Nephron (organoid): Measurements from ENCODE around the gene GFOD1.

ENCODE experiments used
- H3K27ac Mint-ChIP-seq, 3 experiments: 2 replicates each; pipeline ENCODE4 v1.8.0; 2020; ENCODE audit warnings: mixed read lengths in 3 of 3, mild to moderate bottlenecking in 2 of 3, moderate library complexity in 1 of 3
- H3K27me3 Mint-ChIP-seq: 2 replicates; pipeline ENCODE4 v1.8.0; 2021; ENCODE audit warnings: low read depth, mild to moderate bottlenecking, moderate library complexity, mixed read lengths
- H3K36me3 Mint-ChIP-seq: 2 replicates; pipeline ENCODE4 v1.8.0; 2020; ENCODE audit warnings: low read depth, mixed read lengths
- H3K4me1 Mint-ChIP-seq: 2 replicates; pipeline ENCODE4 v1.8.0; 2020; ENCODE audit warnings: mixed read lengths
- H3K4me3 Mint-ChIP-seq, 3 experiments: 2 replicates each; pipeline ENCODE4 v1.8.0; 2020; ENCODE audit warnings: mild to moderate bottlenecking in 3 of 3, mixed read lengths in 3 of 3, moderate library complexity in 2 of 3
- H3K9me3 Mint-ChIP-seq: 2 replicates; pipeline ENCODE4 v1.8.0; 2020; ENCODE audit warnings: mixed read lengths
- CTCF ChIP-seq, 3 experiments: fragments of 200-600 bp; sonication (generic); IDR thresholded peaks; one replicate each; pipeline ENCODE4 v1.5.0; 2021; ENCODE audit warnings: antibody characterized with exemption in 3 of 3; ENCODE audit not compliant: unreplicated experiment in 3 of 3

GFOD1 gene

GRCh38 chr6:13319891-13320564 is 167.4 kb downstream of the GFOD1 start:
- Mint-ChIP-seq H3K27ac (no peak overlapping the region), H3K27me3 (no peaks in the 10 kb centered on the region), H3K9me3 (no peaks in the 10 kb centered on the region), H3K36me3 (peaks cover 86% of the 10 kb centered on the region), H3K4me1 (peaks cover 5% of the 10 kb centered on the region), H3K4me3 (no peak overlapping the region)
- no peak for TF ChIP-seq CTCF (IDR thresholded peaks at IDR 0.05; ENCODE audit: unreplicated experiment in 3 of 3)

- H3K4me3 Mint-ChIP-seq, result no peak overlapping the region
- no peaks in the 10 kb centered on the region for H3K27me3 Mint-ChIP-seq
- H3K4me1 Mint-ChIP-seq, result peaks cover 5% of the 10 kb centered on the region
- H3K9me3 Mint-ChIP-seq, result no peaks in the 10 kb centered on the region
- peaks cover 86% of the 10 kb centered on the region for H3K36me3 Mint-ChIP-seq
- peak overlapping the region; percentile 23 to 72 (median 63) for H3K27ac Mint-ChIP-seq
- TF ChIP-seq CTCF (IDR thresholded peaks at IDR 0.05; ENCODE audit: unreplicated experiment in 3 of 3), result no peak
Observed at GRCh38 chr6:13318821-13319220, 168.6 kb downstream of the GFOD1 start.

- no peak for TF ChIP-seq CTCF (IDR thresholded peaks at IDR 0.05; ENCODE audit: unreplicated experiment in 3 of 3)
- Mint-ChIP-seq H3K9me3 (no peaks in the 10 kb centered on the region), H3K36me3 (peaks cover 89% of the 10 kb centered on the region), H3K27ac (peak overlapping the region in 1 of 3 experiments; percentile 62), H3K27me3 (no peaks in the 10 kb centered on the region), H3K4me1 (no peaks in the 10 kb centered on the region), H3K4me3 (no peak overlapping the region)
Observed at GRCh38 chr6:13315896-13316295, 171.5 kb downstream of the GFOD1 start.

- Mint-ChIP-seq H3K4me3 (no peak overlapping the region), H3K9me3 (no peaks in the 10 kb centered on the region), H3K27me3 (no peaks in the 10 kb centered on the region), H3K36me3 (peaks cover 86% of the 10 kb centered on the region), H3K27ac (peak overlapping the region in 2 of 3 experiments; percentile 29 to 42), H3K4me1 (no peaks in the 10 kb centered on the region)
- no peak for TF ChIP-seq CTCF (IDR thresholded peaks at IDR 0.05; ENCODE audit: unreplicated experiment in 3 of 3)
Observed at GRCh38 chr6:13314806-13315205, 172.6 kb downstream of the GFOD1 start.

GRCh38 chr6:13311155-13311554 is 176.2 kb downstream of the GFOD1 start:
- Mint-ChIP-seq H3K4me3 (no peak overlapping the region), H3K36me3 (peaks cover 85% of the 10 kb centered on the region), H3K4me1 (no peaks in the 10 kb centered on the region), H3K27me3 (no peaks in the 10 kb centered on the region), H3K27ac (peak overlapping the region in 2 of 3 experiments; percentile 61 to 65), H3K9me3 (no peaks in the 10 kb centered on the region)
- no peak for TF ChIP-seq CTCF (IDR thresholded peaks at IDR 0.05; ENCODE audit: unreplicated experiment in 3 of 3)

GRCh38 chr6:13308332-13308731 is 179.1 kb downstream of the GFOD1 start:
- H3K4me1 Mint-ChIP-seq, result peaks cover 14% of the 10 kb centered on the region
- no peak overlapping the region for H3K4me3 Mint-ChIP-seq
- TF ChIP-seq CTCF (IDR thresholded peaks at IDR 0.05; ENCODE audit: unreplicated experiment in 3 of 3), result no peak
- no peaks in the 10 kb centered on the region for H3K9me3 Mint-ChIP-seq
- peaks cover 77% of the 10 kb centered on the region for H3K36me3 Mint-ChIP-seq
- peak overlapping the region in 2 of 3 experiments; percentile 29 to 37 for H3K27ac Mint-ChIP-seq
- H3K27me3 Mint-ChIP-seq, result no peaks in the 10 kb centered on the region
